WTC11 (cell line): ENCODE data around the gene YAF2.

ENCODE experiments used
- CREB1 ChIP-seq: sonication (generic); formaldehyde crosslinking; IDR thresholded peaks from 2 replicates; pipeline ENCODE4 v1.8.0; 2023; ENCODE audit warnings: mild to moderate bottlenecking, missing genetic modification reagents
- FOXP1 ChIP-seq: sonication (generic); formaldehyde crosslinking; IDR thresholded peaks from 2 replicates; pipeline ENCODE4 v1.8.0; 2022; ENCODE audit warnings: missing genetic modification reagents, mild to moderate bottlenecking, moderate library complexity, borderline replicate concordance
- HMGA2 ChIP-seq: fragments of 250-450 bp; sonication (Bioruptor Pico); IDR thresholded peaks from 2 replicates; pipeline ENCODE4 v1.4.0; 2021; ENCODE audit warnings: mild to moderate bottlenecking, moderate library complexity
- NFE2L1 ChIP-seq: sonication (generic); formaldehyde crosslinking; IDR thresholded peaks from 2 replicates; pipeline ENCODE4 v1.8.1; 2023; ENCODE audit warnings: missing genetic modification reagents
- ZNF138 ChIP-seq: sonication (generic); formaldehyde crosslinking; conservative IDR thresholded peaks from 2 replicates; pipeline ENCODE4 v1.8.1; 2022; ENCODE audit warnings: mild to moderate bottlenecking, moderate library complexity, missing genetic modification reagents
- TF ChIP-seq, protein P1 (sequence below): fragments of 200-600 bp; IDR thresholded peaks from 2 replicates; pipeline ENCODE4 v1.8.0; 2022; ENCODE audit warnings: antibody characterized with exemption
- TF ChIP-seq, protein P2 (sequence below): sonication (generic); formaldehyde crosslinking; conservative IDR thresholded peaks from 2 replicates; pipeline ENCODE4 v1.8.1; 2023; ENCODE audit warnings: mild to moderate bottlenecking, low read depth, missing genetic modification reagents, moderate library complexity
- TF ChIP-seq, protein P3 (sequence below): fragments of 250-450 bp; sonication (Bioruptor Pico); IDR thresholded peaks from 2 replicates; pipeline ENCODE4 v2.1.2; 2022; ENCODE audit warnings: mild to moderate bottlenecking, moderate library complexity
- TF ChIP-seq, protein P4 (sequence below): sonication (generic); formaldehyde crosslinking; IDR thresholded peaks from 2 replicates; pipeline ENCODE4 v1.8.1; 2022; ENCODE audit warnings: missing genetic modification reagents, borderline replicate concordance
- TF ChIP-seq, protein P5 (sequence below): sonication (generic); formaldehyde crosslinking; IDR thresholded peaks from 2 replicates; pipeline ENCODE4 v1.8.0; 2022; ENCODE audit warnings: mild to moderate bottlenecking, missing genetic modification reagents

DNA sequence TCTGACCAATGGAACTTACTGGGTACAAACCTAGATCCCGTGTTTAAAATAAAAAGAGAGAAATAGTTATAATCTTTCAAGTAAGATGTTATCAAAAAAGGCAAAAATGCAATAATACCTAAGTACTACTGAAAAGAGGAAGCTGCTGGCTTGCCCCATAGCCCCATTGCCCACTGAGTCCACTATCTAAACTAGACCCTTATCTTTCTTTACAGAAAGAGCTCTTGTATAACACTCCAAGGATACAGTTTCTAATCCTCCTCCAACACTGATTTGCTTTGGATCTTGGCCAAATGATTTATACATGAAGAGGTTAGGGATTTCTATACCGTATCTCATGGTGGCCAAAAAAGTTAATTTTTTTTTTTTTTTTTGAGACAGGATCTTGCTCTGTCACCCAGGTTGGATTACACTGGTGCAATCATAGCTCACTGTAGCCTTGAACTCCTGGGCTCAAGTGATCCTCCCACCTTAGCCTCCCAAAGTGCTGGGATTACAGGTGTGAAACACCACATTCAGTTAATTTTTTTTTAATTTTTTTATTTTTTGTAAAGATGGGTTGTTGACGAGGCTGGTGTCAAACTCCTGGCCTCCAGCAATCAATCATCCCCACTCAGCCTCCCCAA is 96.0 kb downstream of the YAF2 start:
- TF ChIP-seq, protein P1, sequence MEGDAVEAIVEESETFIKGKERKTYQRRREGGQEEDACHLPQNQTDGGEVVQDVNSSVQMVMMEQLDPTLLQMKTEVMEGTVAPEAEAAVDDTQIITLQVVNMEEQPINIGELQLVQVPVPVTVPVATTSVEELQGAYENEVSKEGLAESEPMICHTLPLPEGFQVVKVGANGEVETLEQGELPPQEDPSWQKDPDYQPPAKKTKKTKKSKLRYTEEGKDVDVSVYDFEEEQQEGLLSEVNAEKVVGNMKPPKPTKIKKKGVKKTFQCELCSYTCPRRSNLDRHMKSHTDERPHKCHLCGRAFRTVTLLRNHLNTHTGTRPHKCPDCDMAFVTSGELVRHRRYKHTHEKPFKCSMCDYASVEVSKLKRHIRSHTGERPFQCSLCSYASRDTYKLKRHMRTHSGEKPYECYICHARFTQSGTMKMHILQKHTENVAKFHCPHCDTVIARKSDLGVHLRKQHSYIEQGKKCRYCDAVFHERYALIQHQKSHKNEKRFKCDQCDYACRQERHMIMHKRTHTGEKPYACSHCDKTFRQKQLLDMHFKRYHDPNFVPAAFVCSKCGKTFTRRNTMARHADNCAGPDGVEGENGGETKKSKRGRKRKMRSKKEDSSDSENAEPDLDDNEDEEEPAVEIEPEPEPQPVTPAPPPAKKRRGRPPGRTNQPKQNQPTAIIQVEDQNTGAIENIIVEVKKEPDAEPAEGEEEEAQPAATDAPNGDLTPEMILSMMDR, result no peak
- TF ChIP-seq, protein P2, sequence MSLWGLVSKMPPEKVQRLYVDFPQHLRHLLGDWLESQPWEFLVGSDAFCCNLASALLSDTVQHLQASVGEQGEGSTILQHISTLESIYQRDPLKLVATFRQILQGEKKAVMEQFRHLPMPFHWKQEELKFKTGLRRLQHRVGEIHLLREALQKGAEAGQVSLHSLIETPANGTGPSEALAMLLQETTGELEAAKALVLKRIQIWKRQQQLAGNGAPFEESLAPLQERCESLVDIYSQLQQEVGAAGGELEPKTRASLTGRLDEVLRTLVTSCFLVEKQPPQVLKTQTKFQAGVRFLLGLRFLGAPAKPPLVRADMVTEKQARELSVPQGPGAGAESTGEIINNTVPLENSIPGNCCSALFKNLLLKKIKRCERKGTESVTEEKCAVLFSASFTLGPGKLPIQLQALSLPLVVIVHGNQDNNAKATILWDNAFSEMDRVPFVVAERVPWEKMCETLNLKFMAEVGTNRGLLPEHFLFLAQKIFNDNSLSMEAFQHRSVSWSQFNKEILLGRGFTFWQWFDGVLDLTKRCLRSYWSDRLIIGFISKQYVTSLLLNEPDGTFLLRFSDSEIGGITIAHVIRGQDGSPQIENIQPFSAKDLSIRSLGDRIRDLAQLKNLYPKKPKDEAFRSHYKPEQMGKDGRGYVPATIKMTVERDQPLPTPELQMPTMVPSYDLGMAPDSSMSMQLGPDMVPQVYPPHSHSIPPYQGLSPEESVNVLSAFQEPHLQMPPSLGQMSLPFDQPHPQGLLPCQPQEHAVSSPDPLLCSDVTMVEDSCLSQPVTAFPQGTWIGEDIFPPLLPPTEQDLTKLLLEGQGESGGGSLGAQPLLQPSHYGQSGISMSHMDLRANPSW (CRISPR knock-in tag), result no peak
- TF ChIP-seq FOXP1 (CRISPR knock-in tag) (no peak), HMGA2 (CRISPR knock-in tag) (no peak), ZNF138 (CRISPR knock-in tag) (no peak), CREB1 (CRISPR knock-in tag) (no peak), NFE2L1 (CRISPR knock-in tag) (no peak)
- TF ChIP-seq, protein P3, sequence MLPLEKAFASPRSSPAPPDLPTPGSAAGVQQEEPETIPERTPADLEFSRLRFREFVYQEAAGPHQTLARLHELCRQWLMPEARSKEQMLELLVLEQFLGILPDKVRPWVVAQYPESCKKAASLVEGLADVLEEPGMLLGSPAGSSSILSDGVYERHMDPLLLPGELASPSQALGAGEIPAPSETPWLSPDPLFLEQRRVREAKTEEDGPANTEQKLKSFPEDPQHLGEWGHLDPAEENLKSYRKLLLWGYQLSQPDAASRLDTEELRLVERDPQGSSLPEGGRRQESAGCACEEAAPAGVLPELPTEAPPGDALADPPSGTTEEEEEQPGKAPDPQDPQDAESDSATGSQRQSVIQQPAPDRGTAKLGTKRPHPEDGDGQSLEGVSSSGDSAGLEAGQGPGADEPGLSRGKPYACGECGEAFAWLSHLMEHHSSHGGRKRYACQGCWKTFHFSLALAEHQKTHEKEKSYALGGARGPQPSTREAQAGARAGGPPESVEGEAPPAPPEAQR, result no peak
- TF ChIP-seq, protein P4, sequence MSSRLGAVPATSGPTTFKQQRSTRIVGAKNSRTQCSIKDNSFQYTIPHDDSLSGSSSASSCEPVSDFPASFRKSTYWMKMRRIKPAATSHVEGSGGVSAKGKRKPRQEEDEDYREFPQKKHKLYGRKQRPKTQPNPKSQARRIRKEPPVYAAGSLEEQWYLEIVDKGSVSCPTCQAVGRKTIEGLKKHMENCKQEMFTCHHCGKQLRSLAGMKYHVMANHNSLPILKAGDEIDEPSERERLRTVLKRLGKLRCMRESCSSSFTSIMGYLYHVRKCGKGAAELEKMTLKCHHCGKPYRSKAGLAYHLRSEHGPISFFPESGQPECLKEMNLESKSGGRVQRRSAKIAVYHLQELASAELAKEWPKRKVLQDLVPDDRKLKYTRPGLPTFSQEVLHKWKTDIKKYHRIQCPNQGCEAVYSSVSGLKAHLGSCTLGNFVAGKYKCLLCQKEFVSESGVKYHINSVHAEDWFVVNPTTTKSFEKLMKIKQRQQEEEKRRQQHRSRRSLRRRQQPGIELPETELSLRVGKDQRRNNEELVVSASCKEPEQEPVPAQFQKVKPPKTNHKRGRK, result no peak
- TF ChIP-seq, protein P5, sequence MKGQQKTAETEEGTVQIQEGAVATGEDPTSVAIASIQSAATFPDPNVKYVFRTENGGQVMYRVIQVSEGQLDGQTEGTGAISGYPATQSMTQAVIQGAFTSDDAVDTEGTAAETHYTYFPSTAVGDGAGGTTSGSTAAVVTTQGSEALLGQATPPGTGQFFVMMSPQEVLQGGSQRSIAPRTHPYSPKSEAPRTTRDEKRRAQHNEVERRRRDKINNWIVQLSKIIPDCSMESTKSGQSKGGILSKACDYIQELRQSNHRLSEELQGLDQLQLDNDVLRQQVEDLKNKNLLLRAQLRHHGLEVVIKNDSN, result no peak
